Urothelium cell line (cell line): ENCODE measurements around the gene ICA1L.
"Not testable (repeated sequence)": the region's sequence is repeated elsewhere in the genome, so short reads cannot be mapped to it uniquely, and the experiment has no call there.

Experiments
- DNase-seq: peaks from one replicate; pipeline ENCODE4 v3.0.0; 2011; ENCODE audit warnings: low spot score, mixed read lengths
- FAIRE-seq: peaks from 2 replicates; lab custom pipeline; 2011; peaks lifted over from hg19 to GRCh38; lab: Jason Lieb, UNC

Gene ICA1L

GRCh38 chr2:202871300-202872141 is at the start of gene ICA1L:
Gene ICA1L (minus strand): TSS chr2:202871766. CDS start chr2:202829009, 42,757 bp downstream.
- FAIRE-seq (no peak), DNase-seq (peak; percentile 66)

- no peak for DNase-seq
- FAIRE-seq, result no peak
Measured at GRCh38 chr2:202918860-202919259, 47.3 kb upstream of the ICA1L start.

DNA sequence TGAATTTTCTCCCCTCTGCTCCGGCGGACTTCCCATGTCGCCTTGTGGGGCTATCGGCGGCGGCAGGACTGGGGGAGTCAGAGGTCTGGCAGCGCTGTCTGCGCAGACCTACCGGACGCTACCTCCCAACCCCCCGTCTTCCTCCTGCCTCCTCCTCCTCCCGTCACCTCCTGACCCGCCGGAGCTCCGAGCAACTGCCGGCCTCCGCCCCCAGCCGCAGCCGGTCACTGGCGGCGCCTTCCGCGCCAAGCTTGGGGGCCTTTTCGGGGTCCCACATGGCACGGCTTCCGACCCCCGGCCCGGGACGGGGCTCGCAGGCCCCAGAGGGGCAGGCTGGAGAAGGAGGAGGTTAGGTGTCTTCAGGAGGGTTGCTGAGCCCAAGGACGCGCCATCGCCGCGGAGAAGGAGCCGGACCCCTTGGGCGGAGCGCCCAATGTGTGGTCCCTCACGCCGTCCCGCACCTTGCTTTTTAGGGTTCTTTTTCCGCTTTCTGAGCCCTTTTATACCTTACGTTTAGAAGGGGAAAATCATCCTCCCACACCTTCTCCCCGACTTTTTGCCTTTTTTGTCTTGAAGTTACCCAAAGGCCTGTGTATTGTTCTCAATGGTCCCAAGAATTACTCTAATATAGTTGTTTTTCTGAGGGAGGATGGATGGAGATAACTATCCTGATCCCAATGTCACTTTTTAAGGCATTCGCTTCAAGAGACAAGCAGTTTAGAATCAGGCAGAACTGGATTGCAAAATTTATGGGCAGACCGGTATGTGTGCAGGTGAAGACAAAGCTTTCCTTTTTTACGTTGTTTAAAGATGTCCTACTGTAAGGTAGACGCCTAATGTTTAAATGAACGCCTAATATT is 41.0 kb upstream of the ICA1L start:
- not testable (repeated sequence) for DNase-seq, FAIRE-seq

GRCh38 chr2:202911512-202912341 is 40.2 kb upstream of the ICA1L start, which contains the start of the genes CARF and WDR12:
Gene CARF (plus strand): TSS chr2:202912275. CDS start chr2:202941903, 29,628 bp downstream.
Gene WDR12 (minus strand): TSS chr2:202911673. CDS start chr2:202911476, 197 bp downstream.
- FAIRE-seq (no peak), DNase-seq (peak; percentile 91)

DNA sequence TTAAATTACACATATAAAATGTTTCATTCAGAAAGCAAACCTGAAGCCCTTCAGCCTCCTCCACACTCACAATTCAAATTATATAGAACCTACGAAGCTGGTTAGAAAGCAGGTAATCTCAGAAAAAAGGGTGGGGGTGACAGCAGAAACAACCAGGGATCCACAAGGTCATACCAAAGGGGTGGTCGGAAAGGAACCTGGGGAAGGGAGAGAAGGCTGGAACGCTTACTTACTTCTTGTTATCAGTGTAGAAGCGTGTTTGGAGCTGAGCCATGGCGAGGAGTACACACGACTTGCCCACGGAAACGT is 39.6 kb upstream of the ICA1L start:
- FAIRE-seq, result no peak
- DNase-seq, result no peak

DNA sequence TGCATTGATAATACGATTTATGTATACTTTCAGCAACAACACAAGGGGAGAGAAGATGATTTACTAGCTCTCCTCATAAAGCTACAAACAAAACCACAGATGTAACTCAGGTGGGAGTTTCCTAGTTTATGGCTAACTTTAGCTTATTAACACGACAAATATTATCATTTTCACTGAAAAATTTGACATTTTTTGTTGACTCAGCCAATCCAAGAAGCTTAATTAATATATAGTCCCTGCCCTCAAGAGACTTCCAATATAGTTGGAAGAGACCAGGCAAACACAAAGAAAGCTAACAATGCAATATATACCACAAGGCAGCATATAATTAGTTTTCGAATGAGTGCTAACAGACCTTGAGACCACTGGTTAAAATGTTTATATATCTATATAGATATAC is 39.1 kb upstream of the ICA1L start:
- DNase-seq, result no peak
- no peak for FAIRE-seq

DNA sequence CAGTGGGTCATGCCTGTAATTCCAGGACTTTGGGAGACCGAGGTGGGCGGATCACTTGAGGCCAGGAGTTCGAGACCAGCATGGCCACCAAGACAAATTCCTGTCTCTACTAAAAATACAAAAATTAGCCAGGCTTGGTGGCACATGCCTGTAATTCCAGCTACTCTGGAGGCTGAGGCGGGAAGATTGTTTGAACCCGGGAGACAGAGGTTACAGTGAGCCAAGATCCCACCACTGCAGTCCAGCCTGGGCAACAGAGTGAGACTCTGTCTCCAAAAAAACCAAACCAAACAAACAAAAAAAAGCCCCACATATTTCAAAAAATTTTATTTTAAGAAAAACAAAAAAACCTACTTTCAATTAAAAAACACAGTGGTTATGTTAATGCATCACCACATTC is 38.7 kb upstream of the ICA1L start:
- not testable (repeated sequence) for FAIRE-seq

GRCh38 chr2:202909394-202910192 is 38.0 kb upstream of the ICA1L start:
- FAIRE-seq (no peak), DNase-seq (no peak)

More for the DNA sequence above, 38.7 kb upstream of the ICA1L start:
- not testable (repeated sequence) for DNase-seq

- no peak for DNase-seq
- no peak for FAIRE-seq
Measured at GRCh38 chr2:202908186-202908585, 36.6 kb upstream of the ICA1L start.

GRCh38 chr2:202905507-202905906 is 33.9 kb upstream of the ICA1L start:
- FAIRE-seq, DNase-seq: not testable (repeated sequence)

- no peak for FAIRE-seq
- DNase-seq, result no peak
Measured at GRCh38 chr2:202885190-202885589, 13.6 kb upstream of the ICA1L start.

DNA sequence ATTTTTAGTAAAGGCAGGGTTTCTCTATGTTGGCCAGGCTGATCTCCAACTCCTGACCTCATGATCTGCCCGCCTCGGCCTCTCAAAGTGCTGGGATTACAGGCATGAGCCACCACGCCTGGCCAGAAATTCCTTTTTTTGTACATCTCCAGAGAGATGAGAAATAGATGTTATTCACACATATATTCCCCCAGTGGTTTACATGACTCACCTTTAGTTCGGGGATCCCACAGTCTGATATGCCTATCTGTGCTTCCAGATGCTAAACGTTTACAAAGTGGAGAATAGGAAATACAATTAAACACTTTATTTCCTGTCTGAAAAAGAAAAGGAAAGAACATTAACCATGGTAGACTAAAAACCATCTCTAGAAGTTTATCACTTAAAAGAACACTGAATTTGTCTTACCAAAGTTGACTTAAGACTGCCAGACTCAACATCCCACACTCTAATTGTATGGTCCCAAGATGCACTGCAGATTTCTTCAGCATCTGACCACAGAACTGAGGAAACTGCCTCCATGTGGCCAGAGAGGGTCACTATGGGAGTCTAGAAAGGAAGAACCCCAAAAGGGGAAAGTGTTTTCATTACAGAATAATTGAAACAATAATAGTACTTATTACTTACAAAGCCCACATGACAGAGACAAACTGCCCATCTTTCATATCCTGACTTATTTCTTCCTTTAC is 12.6 kb upstream of the ICA1L start:
- DNase-seq, result no peak

GRCh38 chr2:202881570-202881969 is 10.0 kb upstream of the ICA1L start:
- DNase-seq (no peak), FAIRE-seq (no peak)

More for the DNA sequence above, 12.6 kb upstream of the ICA1L start:
- no peak for FAIRE-seq

DNA sequence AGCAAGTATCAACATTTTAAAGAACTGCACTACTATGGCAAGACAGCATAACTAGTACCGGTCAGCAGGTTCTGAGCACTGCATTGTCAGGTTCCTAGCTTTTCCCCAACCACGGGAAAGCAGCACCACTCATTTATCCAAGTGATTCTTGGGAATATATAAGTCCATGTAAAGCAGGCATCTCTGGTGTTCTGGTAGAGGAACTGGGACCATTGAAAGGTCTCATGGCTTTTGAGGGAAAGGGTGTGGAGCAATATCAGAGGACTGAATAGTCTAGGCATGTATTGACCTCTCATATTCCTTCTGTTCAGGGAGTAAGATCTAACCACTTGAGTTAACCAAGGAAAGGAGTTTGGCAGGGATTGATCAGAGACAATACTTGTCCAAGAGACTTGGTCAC is 6.1 kb upstream of the ICA1L start:
- DNase-seq (no peak), FAIRE-seq (no peak)

DNA sequence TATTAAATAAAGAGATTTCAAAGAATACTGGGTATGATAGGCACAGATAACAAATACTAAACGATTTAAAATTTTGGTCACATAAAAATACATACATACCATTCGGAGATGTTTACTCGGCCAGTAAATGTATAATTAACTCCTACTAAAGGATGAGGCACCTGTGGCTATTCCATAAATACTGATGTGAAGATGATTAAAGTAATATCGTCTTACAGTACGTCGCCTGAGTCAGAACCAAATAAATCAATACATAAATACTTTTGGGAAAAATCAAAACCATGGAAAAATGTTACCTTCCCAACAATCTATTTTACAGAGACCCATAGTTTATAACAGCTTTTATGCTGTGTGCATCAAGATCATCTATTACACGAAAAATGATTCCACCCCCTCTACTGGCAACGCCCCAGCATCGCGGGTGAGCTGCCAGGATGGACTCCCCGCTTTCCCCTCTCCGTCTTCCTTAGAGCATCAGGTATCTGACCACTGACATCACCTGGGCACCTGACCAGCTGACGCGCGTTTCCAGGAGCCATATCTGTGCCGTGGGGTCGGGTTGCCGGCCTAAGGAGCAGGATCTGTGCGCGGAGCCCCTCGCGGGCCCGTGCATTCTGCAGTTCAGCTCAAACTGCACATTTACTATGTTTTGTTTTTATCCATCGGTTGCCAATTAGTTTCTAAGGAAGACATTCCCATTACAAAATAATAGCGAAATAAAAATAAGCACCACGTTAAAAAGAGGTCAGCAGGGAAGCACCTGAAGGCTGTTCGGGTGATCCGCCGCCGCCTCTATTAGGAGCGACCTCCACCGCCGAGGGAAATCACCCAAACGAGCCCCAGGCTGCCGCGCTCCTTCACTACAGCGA is 901 bp downstream of the ICA1L start:
- DNase-seq (peak; percentile 76), FAIRE-seq (no peak)

GRCh38 chr2:202861987-202862386 is 9.6 kb downstream of the ICA1L start:
- FAIRE-seq (no peak), DNase-seq (no peak)

GRCh38 chr2:202858601-202859000 is 13.0 kb downstream of the ICA1L start:
- no peak for FAIRE-seq
- DNase-seq, result no peak

- not testable (repeated sequence) for FAIRE-seq, DNase-seq
Measured at GRCh38 chr2:202849343-202849742, 22.2 kb downstream of the ICA1L start.
